Lower lobe of right lung (tissue), 2 donors: ENCODE data around the gene GRHL1. TPM values are rescaled to one million over a fixed set of nuclear protein-coding genes. Genes with fewer than 3 reads are reported as not detected.

ENCODE experiments used
- ATAC-seq, 2 donors: fragments of 200-7000 bp; cut with Tn5 transposase; one replicate each; pipeline ENCODE4 v1.9.1; 2020 to 2022; ENCODE audit warnings: mild to moderate bottlenecking in 2 of 2, moderate library complexity in 2 of 2
- DNase-seq: peaks from one replicate; pipeline ENCODE4 v3.0.0-alpha.2; 2020
- H3K27ac ChIP-seq: fragments of 200-600 bp; one replicate; pipeline ENCODE4 v1.8.0; 2022
- H3K27me3 ChIP-seq: fragments of 200-600 bp; one replicate; pipeline ENCODE4 v1.8.0; 2022; ENCODE audit warnings: low read depth
- H3K36me3 ChIP-seq: fragments of 200-600 bp; one replicate; pipeline ENCODE4 v1.8.0; 2022; ENCODE audit warnings: mild to moderate bottlenecking
- H3K4me1 ChIP-seq: fragments of 200-600 bp; one replicate; pipeline ENCODE4 v1.8.0; 2022
- H3K4me3 ChIP-seq: fragments of 200-600 bp; one replicate; pipeline ENCODE4 v1.8.0; 2022; ENCODE audit warnings: mild to moderate bottlenecking
- H3K9me3 ChIP-seq: fragments of 200-600 bp; one replicate; pipeline ENCODE4 v1.8.0; 2022
- intact Hi-C: fragments of 100-400 bp; cut with DNase I; formaldehyde crosslinking; loops from one replicate; pipeline ENCODE4 v1.11.0; 2022
- total RNA-seq: library from RNA; stranded (reverse); fragmentation: NEBNext Ultra II Directional; extraction: Animal tissue kit (Norgen Biotek cat#: 25700); gene quantifications from one replicate; pipeline ENCODE4 v1.2.1, GENCODE V29; 2021
- TF ChIP-seq, protein P1 (sequence below): fragments of 200-600 bp; IDR thresholded peaks from one replicate; pipeline ENCODE4 v1.8.0; 2022; ENCODE audit warnings: antibody characterized with exemption, mild to moderate bottlenecking
- donor health status: DM: no; HTN: yes; CAD: no; lungs with severe emphysema.

The GRHL1 gene
- total RNA-seq, 1 donor from 2014 or later = 6.5 TPM

DNA sequence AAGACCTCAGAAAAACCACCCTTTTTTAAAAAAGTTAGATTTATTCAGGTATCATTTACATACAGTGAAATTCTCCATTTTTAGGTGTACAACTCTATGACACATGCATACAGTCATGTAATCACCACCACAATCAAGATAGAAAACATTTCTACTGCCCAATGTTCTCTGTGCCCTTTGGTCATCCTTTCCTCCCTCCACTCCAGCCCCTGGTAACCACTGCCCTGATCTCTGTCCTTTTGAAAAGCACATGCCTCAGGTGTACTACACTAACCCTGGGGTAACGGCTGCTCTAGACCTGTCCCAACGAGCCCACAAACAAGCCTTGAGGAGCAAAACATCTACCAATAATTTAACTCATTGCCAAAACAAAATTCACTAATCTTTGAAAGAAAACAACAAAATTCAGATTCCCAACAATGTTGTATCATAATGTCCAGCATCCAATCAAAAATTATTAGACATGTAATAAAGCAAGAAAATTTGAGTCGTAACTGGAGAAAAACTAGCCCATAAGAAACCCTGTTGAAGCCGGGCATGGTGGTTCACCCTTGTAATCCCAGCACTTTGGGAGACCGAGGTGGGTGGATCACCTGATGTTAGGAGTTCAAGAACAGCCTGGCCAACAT lies 65.9 kb downstream of the GRHL1 start:
- TF ChIP-seq, protein P1, sequence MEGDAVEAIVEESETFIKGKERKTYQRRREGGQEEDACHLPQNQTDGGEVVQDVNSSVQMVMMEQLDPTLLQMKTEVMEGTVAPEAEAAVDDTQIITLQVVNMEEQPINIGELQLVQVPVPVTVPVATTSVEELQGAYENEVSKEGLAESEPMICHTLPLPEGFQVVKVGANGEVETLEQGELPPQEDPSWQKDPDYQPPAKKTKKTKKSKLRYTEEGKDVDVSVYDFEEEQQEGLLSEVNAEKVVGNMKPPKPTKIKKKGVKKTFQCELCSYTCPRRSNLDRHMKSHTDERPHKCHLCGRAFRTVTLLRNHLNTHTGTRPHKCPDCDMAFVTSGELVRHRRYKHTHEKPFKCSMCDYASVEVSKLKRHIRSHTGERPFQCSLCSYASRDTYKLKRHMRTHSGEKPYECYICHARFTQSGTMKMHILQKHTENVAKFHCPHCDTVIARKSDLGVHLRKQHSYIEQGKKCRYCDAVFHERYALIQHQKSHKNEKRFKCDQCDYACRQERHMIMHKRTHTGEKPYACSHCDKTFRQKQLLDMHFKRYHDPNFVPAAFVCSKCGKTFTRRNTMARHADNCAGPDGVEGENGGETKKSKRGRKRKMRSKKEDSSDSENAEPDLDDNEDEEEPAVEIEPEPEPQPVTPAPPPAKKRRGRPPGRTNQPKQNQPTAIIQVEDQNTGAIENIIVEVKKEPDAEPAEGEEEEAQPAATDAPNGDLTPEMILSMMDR = no peak
- DNase-seq (peak; percentile 17), ATAC-seq (no peak)
- no peak overlapping the region for H3K27ac ChIP-seq
- H3K4me3 ChIP-seq = no peak overlapping the region
- H3K9me3 ChIP-seq = no peaks in the 10 kb centered on the region
- H3K27me3 ChIP-seq = no peaks in the 10 kb centered on the region
- no peaks in the 10 kb centered on the region for H3K36me3 ChIP-seq
- intact Hi-C loops = no loop called here
- H3K4me1 ChIP-seq = peaks cover 19% of the 10 kb centered on the region

DNA sequence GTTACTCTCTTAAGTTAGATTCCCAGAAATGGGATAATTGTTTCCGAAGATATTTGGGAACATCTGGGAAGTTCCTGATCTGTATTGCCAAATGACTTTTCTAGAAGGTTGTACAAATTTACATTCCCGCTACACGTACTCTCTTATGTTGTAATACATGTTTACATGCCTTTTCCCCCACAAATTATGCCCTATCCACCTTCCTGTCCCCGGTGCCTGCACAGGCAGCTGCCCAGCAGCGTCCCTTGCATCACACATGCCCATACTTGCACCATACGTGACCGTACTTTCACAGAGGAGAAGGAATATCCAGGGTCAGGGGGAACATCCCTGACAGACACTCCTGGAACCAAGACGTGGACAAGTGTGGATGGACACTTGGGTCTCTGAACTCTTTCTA lies 67.7 kb downstream of the GRHL1 start:
- peak; percentile 60 to 70 for ATAC-seq
- no peaks in the 10 kb centered on the region for H3K36me3 ChIP-seq
- H3K4me3 ChIP-seq = no peak overlapping the region
- H3K27ac ChIP-seq = no peak overlapping the region
- H3K9me3 ChIP-seq = no peaks in the 10 kb centered on the region
- H3K27me3 ChIP-seq = no peaks in the 10 kb centered on the region
- TF ChIP-seq, protein P1 = no peak
- peaks cover 19% of the 10 kb centered on the region for H3K4me1 ChIP-seq
- DNase-seq = peak; percentile 63
- intact Hi-C loops = no loop called here

DNA sequence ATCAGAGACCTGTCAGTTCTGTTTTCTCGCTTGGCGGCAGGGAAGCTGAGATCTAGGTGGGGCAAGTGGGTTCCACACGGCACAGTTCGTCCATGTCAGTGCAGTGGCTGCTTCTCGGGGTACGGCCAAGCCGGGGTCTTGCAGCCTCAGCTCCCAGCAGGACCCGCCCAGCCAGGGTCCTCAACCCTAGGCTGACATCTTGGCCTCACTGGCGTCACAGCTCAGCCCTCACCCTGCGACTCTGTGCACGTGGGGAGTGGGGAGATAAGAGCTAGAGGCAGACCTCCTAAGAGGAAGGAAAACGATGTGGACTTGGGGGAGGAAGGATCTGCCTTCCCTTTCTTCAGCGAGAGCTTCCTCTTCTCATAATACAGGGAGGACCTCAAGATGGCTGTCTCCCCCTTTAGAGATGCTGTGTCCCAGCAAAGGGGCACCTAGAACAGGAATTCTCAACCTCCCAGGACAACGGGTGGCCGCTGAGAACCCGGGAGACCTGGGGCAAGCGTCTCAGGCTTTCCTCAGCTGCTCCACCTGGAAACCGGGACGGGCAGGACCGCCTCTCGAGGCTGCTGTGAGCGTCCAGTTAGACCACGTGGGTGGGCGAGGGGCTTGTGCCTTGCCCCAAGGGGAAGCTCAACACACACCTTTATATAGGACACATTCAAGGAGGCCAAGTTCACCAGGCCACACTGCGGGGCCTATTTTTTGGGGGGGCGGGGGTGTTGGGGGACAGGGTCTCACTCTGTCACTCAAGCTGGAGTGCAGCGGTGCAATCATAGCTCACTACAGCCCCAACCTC lies 68.3 kb downstream of the GRHL1 start:
- H3K4me1 ChIP-seq = peaks cover 19% of the 10 kb centered on the region
- H3K9me3 ChIP-seq = no peaks in the 10 kb centered on the region
- no peak overlapping the region for H3K27ac ChIP-seq
- H3K27me3 ChIP-seq = no peaks in the 10 kb centered on the region
- H3K36me3 ChIP-seq = no peaks in the 10 kb centered on the region
- no peak overlapping the region for H3K4me3 ChIP-seq
- intact Hi-C loops = no loop called here
- peak; percentile 23 to 36 for ATAC-seq
- DNase-seq = peak; percentile 47
- TF ChIP-seq, protein P1 = no peak

DNA sequence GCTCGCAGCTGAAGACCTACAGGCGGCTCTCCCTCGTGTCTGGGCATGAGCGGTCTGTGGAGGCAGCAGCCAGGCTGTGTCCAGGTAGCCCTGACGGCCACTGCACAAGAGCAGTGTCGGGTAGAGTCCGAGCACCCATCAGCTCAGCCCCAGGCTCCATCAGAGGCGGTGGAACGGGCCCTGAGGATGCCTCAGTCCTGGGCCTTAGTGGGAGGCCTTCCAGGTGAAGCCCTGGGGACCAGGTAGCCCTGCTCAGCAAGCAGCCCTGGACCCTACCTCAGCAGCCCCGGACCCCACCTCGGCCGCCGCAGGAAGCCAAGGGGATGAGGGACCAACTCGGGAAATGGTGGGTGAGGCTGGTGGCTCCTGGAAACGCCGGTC lies 70.5 kb downstream of the GRHL1 start:
- DNase-seq (peak; percentile 34), ATAC-seq (no peak)
- intact Hi-C loops = no loop called here
- no peaks in the 10 kb centered on the region for H3K9me3 ChIP-seq
- TF ChIP-seq, protein P1 = no peak
- H3K4me1 ChIP-seq = peaks cover 19% of the 10 kb centered on the region
- H3K4me3 ChIP-seq = no peak overlapping the region
- H3K27me3 ChIP-seq = no peaks in the 10 kb centered on the region
- no peaks in the 10 kb centered on the region for H3K36me3 ChIP-seq
- no peak overlapping the region for H3K27ac ChIP-seq

DNA sequence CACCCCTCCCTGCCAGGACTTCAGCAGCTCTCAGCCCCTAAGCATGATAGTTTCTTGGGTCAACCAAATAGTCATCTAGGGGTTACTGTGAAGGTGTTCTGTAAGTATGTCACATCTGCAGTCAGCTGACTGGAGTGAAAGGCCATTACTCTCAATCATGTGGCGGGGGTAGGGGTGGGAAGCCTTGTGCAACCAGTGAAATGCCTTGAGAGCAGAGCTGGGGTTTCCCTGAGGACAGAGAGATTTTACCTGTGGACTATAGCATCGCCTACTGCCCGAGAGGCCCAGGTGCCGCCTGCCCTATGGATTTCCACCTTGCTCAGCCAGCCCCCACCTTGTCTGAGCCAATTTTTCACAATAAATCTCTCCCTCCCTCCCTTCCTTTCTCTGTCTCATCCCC lies 71.0 kb downstream of the GRHL1 start:
- no peak overlapping the region for H3K27ac ChIP-seq
- ATAC-seq (no peak), DNase-seq (peak; percentile 19)
- intact Hi-C loops = no loop called here
- H3K4me1 ChIP-seq = peaks cover 19% of the 10 kb centered on the region
- no peaks in the 10 kb centered on the region for H3K27me3 ChIP-seq
- H3K36me3 ChIP-seq = no peaks in the 10 kb centered on the region
- TF ChIP-seq, protein P1 = no peak
- H3K9me3 ChIP-seq = no peaks in the 10 kb centered on the region
- no peak overlapping the region for H3K4me3 ChIP-seq
